H1 (cell line): ENCODE measurements around the gene MOB3C. TPM values are rescaled to one million over a fixed set of nuclear protein-coding genes. Genes with fewer than 3 reads are reported as not detected.

Experiments used
- CTCF ChIA-PET: fragments of 300-600 bp; sonication (Branson Sonifier 250); formaldehyde crosslinking; loops from one replicate; lab custom pipeline; 2021; ENCODE audit not compliant: partially characterized antibody; lab: Charles Lee
- POLR2A ChIA-PET: fragments of 300-600 bp; sonication (Branson Sonifier 250); formaldehyde crosslinking; loops from one replicate; lab custom pipeline; 2021; ENCODE audit warnings: inconsistent platforms; ENCODE audit not compliant: partially characterized antibody; lab: Charles Lee
- DNase-seq, 2 experiments: peaks; one replicate each; pipeline versions ENCODE4 v3.0.0 to v3.0.0-alpha.2; 2010 to 2022; ENCODE audit warnings: low spot score in 2 of 2, low read depth in 1 of 2, mixed read lengths in 1 of 2
- FAIRE-seq: peaks from 2 replicates; lab custom pipeline; 2011; peaks lifted over from hg19 to GRCh38; lab: Jason Lieb, UNC
- H2AFZ ChIP-seq: 2 replicates; pipeline ENCODE4 v1.8.1; 2012; ENCODE audit warnings: low read length, inconsistent platforms
- H2AK5ac ChIP-seq: 2 replicates; pipeline ENCODE4 v1.6.1; 2013; ENCODE audit warnings: low read depth, low read length
- H2BK120ac ChIP-seq: replicated peaks from 2 replicates; pipeline ENCODE3; 2013; ENCODE audit warnings: low read depth, low read length, inconsistent platforms
- H2BK12ac ChIP-seq: 2 replicates; pipeline ENCODE4 v1.6.1; 2013; ENCODE audit warnings: low read depth, low read length
- H2BK15ac ChIP-seq: 2 replicates; pipeline ENCODE4 v1.6.1; 2013; ENCODE audit warnings: low read length
- H2BK20ac ChIP-seq: 2 replicates; pipeline ENCODE4 v1.6.1; 2013; ENCODE audit warnings: low read length
- H2BK5ac ChIP-seq: 2 replicates; pipeline ENCODE4 v1.6.1; 2013; ENCODE audit warnings: low read depth, low read length
- H3K14ac ChIP-seq: 2 replicates; pipeline ENCODE4 v1.6.1; 2013; ENCODE audit warnings: inconsistent platforms; ENCODE audit not compliant: insufficient read length
- H3K18ac ChIP-seq: 2 replicates; pipeline ENCODE4 v1.6.1; 2013; ENCODE audit warnings: low read length; ENCODE audit errors: extremely low read depth
- H3K23ac ChIP-seq: 2 replicates; pipeline ENCODE4 v1.6.1; 2013; ENCODE audit warnings: inconsistent platforms; ENCODE audit not compliant: insufficient read length
- H3K23me2 ChIP-seq: 2 replicates; pipeline ENCODE4 v1.6.1; 2013; ENCODE audit warnings: low read depth, low read length
- H3K27ac ChIP-seq: 2 replicates; pipeline ENCODE4 v1.6.1; 2011; ENCODE audit warnings: low read depth, low read length, inconsistent platforms
- H3K27me3 ChIP-seq, 4 experiments: replicated peaks in 1 of 4; 1 replicate in 1 of 4; 2 replicates in 3 of 4; pipeline versions ENCODE4 v1.6.1 to v1.8.1; 2011 to 2013; ENCODE audit warnings: low read length in 3 of 4, mild to moderate bottlenecking in 3 of 4, inconsistent platforms in 2 of 4, mixed read lengths in 2 of 4, moderate library complexity in 1 of 4; ENCODE audit not compliant: control insufficient read depth in 3 of 4, insufficient read depth in 3 of 4; ENCODE audit errors: extremely low read depth in 1 of 4
- H3K36me3 ChIP-seq, 4 experiments: 2 replicates each; pipeline versions ENCODE4 v1.6.1 to v1.8.1; 2011 to 2013; ENCODE audit warnings: mild to moderate bottlenecking in 4 of 4, low read length in 3 of 4, moderate library complexity in 2 of 4, control low read depth in 1 of 4, inconsistent platforms in 1 of 4; ENCODE audit not compliant: insufficient read depth in 4 of 4, control insufficient read depth in 2 of 4
- H3K4ac ChIP-seq: replicated peaks from 2 replicates; pipeline ENCODE3; 2013; ENCODE audit warnings: low read length, low read depth, mixed read lengths, inconsistent platforms; ENCODE audit not compliant: insufficient read length
- H3K4me1 ChIP-seq, 4 experiments: replicated peaks in 1 of 4; 1 replicate in 1 of 4; 2 replicates in 3 of 4; pipeline versions ENCODE4 v1.6.1 to v1.8.1; 2011 to 2013; ENCODE audit warnings: low read length in 3 of 4, inconsistent platforms in 2 of 4, mixed read lengths in 1 of 4; ENCODE audit not compliant: insufficient read depth in 4 of 4, control insufficient read depth in 3 of 4
- H3K4me2 ChIP-seq, 2 experiments: 2 replicates each; pipeline versions ENCODE4 v1.6.1 to v1.8.1; 2011 to 2013; ENCODE audit warnings: low read depth in 2 of 2, low read length in 2 of 2, control low read depth in 1 of 2, inconsistent platforms in 1 of 2, mild to moderate bottlenecking in 1 of 2; ENCODE audit not compliant: insufficient read depth in 1 of 2
- H3K4me3 ChIP-seq, 4 experiments: fragments of 200-600, 300-600 bp in 1 of 4; sonication (generic), shearing (Covaris generic), sonication (Bioruptor Twin) in 1 of 4; 2 replicates each; pipeline versions ENCODE4 v1.5.1 to v1.8.1; 2011 to 2016; ENCODE audit warnings: low read length in 4 of 4, low read depth in 3 of 4, control low read depth in 2 of 4, inconsistent platforms in 2 of 4, mild to moderate bottlenecking in 2 of 4, mixed read lengths in 1 of 4, moderate library complexity in 1 of 4; ENCODE audit not compliant: insufficient read depth in 2 of 4; ENCODE audit errors: extremely low read depth in 1 of 4
- H3K56ac ChIP-seq: replicated peaks from 2 replicates; pipeline ENCODE3; 2013; ENCODE audit warnings: low read depth, mild to moderate bottlenecking, mixed read lengths, low read length, inconsistent platforms; ENCODE audit not compliant: insufficient read length
- H3K79me1 ChIP-seq: 2 replicates; pipeline ENCODE4 v1.6.1; 2013; ENCODE audit warnings: low read depth, low read length, control low read depth
- H3K79me2 ChIP-seq, 2 experiments: 2 replicates each; pipeline versions ENCODE4 v1.6.1 to v1.8.1; 2012 to 2013; ENCODE audit warnings: low read length in 2 of 2, mild to moderate bottlenecking in 2 of 2, inconsistent platforms in 1 of 2; ENCODE audit not compliant: insufficient read depth in 2 of 2, control insufficient read depth in 1 of 2
- H3K9ac ChIP-seq, 4 experiments: replicated peaks in 1 of 4; 1 replicate in 1 of 4; 2 replicates in 3 of 4; pipeline versions ENCODE4 v1.6.1 to v1.8.1; 2011 to 2013; ENCODE audit warnings: low read depth in 3 of 4, low read length in 3 of 4, control low read depth in 2 of 4, mild to moderate bottlenecking in 2 of 4, moderate library complexity in 2 of 4, inconsistent platforms in 1 of 4; ENCODE audit errors: extremely low read depth in 1 of 4
- H3K9me3 ChIP-seq, 2 experiments: 2 replicates each; pipeline versions ENCODE4 v1.6.1 to v1.8.1; 2012 to 2013; ENCODE audit warnings: mild to moderate bottlenecking in 2 of 2, moderate library complexity in 2 of 2, control low read depth in 1 of 2, inconsistent platforms in 1 of 2, low read depth in 1 of 2, low read length in 1 of 2, mixed read lengths in 1 of 2; ENCODE audit not compliant: insufficient read depth in 2 of 2
- H4K20me1 ChIP-seq, 2 experiments: replicated peaks in 1 of 2; 2 replicates each; pipeline versions ENCODE3 to v1.8.1; 2011 to 2013; ENCODE audit warnings: inconsistent platforms in 2 of 2, low read length in 2 of 2, mild to moderate bottlenecking in 1 of 2; ENCODE audit not compliant: insufficient read depth in 2 of 2, control insufficient read depth in 1 of 2
- H4K5ac ChIP-seq: 2 replicates; pipeline ENCODE4 v1.6.1; 2013; ENCODE audit warnings: low read length, low read depth, mixed read lengths, inconsistent platforms; ENCODE audit not compliant: insufficient read length
- H4K8ac ChIP-seq: 2 replicates; pipeline ENCODE4 v1.8.0; 2013; ENCODE audit warnings: mild to moderate bottlenecking, moderate library complexity, low read length, inconsistent platforms; ENCODE audit not compliant: insufficient read depth; ENCODE audit errors: extremely low read depth
- H4K91ac ChIP-seq: replicated peaks from 2 replicates; pipeline ENCODE3; 2013; ENCODE audit warnings: low read length, mixed read lengths, inconsistent platforms; ENCODE audit not compliant: insufficient read length
- EP300 ChIP-seq, 2 experiments: IDR thresholded peaks; 1 replicate in 1 of 2; 2 replicates in 1 of 2; pipeline ENCODE4 v1.6.1; 2011 to 2012; ENCODE audit warnings: low read depth in 2 of 2, low read length in 2 of 2, mild to moderate bottlenecking in 2 of 2, borderline replicate concordance in 1 of 2, inconsistent platforms in 1 of 2, moderate library complexity in 1 of 2
- HDAC2 ChIP-seq, 2 experiments: fragments of 300-600 bp in 1 of 2; sonication (generic) in 1 of 2; IDR thresholded peaks; 2 replicates each; pipeline ENCODE4 v1.6.1; 2011 to 2012; ENCODE audit warnings: low read depth in 2 of 2, low read length in 2 of 2, mild to moderate bottlenecking in 2 of 2, moderate library complexity in 2 of 2, borderline replicate concordance in 1 of 2, inconsistent platforms in 1 of 2
- PHF8 ChIP-seq: fragments of 200-600 bp; sonication (generic); conservative IDR thresholded peaks from 2 replicates; pipeline ENCODE4 v1.7.1; 2012; ENCODE audit warnings: low read depth, mild to moderate bottlenecking, inconsistent platforms, low read length, moderate library complexity
- RNF2 ChIP-seq: fragments of 200-900, 300-1000 bp; sonication (generic); IDR thresholded peaks from 2 replicates; pipeline ENCODE4 v1.7.1; 2016; ENCODE audit warnings: borderline replicate concordance, low read depth, mild to moderate bottlenecking, antibody characterized with exemption, low read length; ENCODE audit not compliant: poor library complexity, severe bottlenecking; ENCODE audit errors: missing control alignments
- SP2 ChIP-seq: IDR thresholded peaks from 2 replicates; pipeline ENCODE4 v1.6.1; 2012; ENCODE audit warnings: mild to moderate bottlenecking, low read length, inconsistent platforms
- TAF1 ChIP-seq: IDR thresholded peaks from 2 replicates; pipeline ENCODE4 v1.6.1; 2011; ENCODE audit warnings: mild to moderate bottlenecking, low read depth, low read length
- TAF7 ChIP-seq: optimal IDR thresholded peaks from 2 replicates; pipeline ENCODE3; 2011; ENCODE audit warnings: low read depth, mild to moderate bottlenecking, inconsistent platforms, low read length, moderate library complexity, borderline replicate concordance
- TBP ChIP-seq: IDR thresholded peaks from 2 replicates; pipeline ENCODE4 v1.6.1; 2011; ENCODE audit warnings: low read depth, low read length, improper control_type of control experiment
- YY1 ChIP-seq: IDR thresholded peaks from 2 replicates; pipeline ENCODE4 v1.6.1; 2011; ENCODE audit warnings: low read depth, mild to moderate bottlenecking, low read length
- WGBS, 2 experiments: shearing (Covaris generic) in 1 of 2; methylation state at CpG; one replicate each; pipeline versions ENCODE4 v1.1.6 to v1.1.7; 2013 to 2015; ENCODE audit warnings: low lambda C conversion rate in 2 of 2, mixed read lengths in 2 of 2, inconsistent platforms in 1 of 2, low coverage in 1 of 2, missing lambda C conversion rate in 1 of 2; ENCODE audit not compliant: insufficient replicate concordance in 2 of 2, insufficient coverage in 1 of 2, insufficient read length in 1 of 2; ENCODE audit errors: extremely low coverage in 1 of 2, missing lambda C conversion rate in 1 of 2; 5-methylcytosine and 5-hydroxymethylcytosine counted together
- polyA plus RNA-seq, 7 experiments: library from polyadenylated mRNA; depleted of rRNA in 3 of 7; stranded (reverse) in 5 of 7; unstranded in 2 of 7; fragments of >200 nt in 5 of 7; fragments of 200-250 nt in 2 of 7; gene quantifications; 1 replicate in 5 of 7; 2 replicates in 1 of 7; 4 replicates in 1 of 7; pipeline versions ENCODE4 v1.2.1 to v1.2.3, GENCODE V29; 2011 to 2013; ENCODE audit warnings: missing spikeins in 2 of 7, mixed read lengths in 2 of 7
- total RNA-seq: library from RNA; stranded (reverse); fragmentation: NEBNext Ultra II Directional; extraction: Animal tissue kit (Norgen Biotek cat#: 25700); gene quantifications from 2 replicates; pipeline ENCODE4 v1.2.1, GENCODE V29; 2021
- TF ChIP-seq, protein P1 (sequence below), 3 experiments: IDR thresholded peaks; 1 replicate in 2 of 3; 2 replicates in 1 of 3; pipeline versions ENCODE4 v1.5.1 to v1.6.1; 2011; ENCODE audit warnings: low read length in 3 of 3, mild to moderate bottlenecking in 3 of 3, inconsistent platforms in 2 of 3, low read depth in 1 of 3, moderate library complexity in 1 of 3; ENCODE audit not compliant: insufficient read depth in 1 of 3; ENCODE audit errors: control extremely low read depth in 1 of 3

Gene MOB3C
- total and polyA plus RNA-seq, 2 of the 8 experiments (the other 6 are each of a cell fraction or from before 2014, with no cell fraction given), result 5.8 to 6.6 TPM

DNA sequence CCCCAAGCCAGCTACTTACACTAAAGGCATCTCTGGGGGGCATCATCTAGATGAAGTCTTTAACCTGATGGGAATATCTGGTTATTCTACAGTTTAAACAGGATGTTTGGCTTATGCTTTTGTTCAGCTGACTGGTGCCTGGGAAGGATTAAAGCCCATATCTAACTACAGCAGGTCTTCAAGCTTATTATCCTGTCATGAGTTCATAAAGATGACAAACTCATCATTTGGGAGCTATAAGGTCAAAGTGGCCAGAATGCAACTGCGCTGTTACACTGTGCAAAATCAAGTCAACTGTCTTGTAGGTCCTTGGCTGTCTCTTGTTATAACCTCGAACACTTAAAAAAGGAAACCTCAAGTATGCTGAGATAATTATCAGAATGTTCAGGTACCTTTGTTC lies 18.6 kb upstream of the MOB3C start:
- CTCF ChIA-PET, result interaction anchor here (1.0 to 10.9 kb wide), 5 partner anchors 10 to 221 kb away, joined by 3 to 78 read pairs (median 3); partner anchors contain the start of gene MOB3C
- TF ChIP-seq TBP, result no peak
- no peak for TF ChIP-seq SP2
- TF ChIP-seq RNF2, result no peak
- TF ChIP-seq YY1, result no peak
- no peak for TF ChIP-seq TAF7
- TF ChIP-seq, protein P1, sequence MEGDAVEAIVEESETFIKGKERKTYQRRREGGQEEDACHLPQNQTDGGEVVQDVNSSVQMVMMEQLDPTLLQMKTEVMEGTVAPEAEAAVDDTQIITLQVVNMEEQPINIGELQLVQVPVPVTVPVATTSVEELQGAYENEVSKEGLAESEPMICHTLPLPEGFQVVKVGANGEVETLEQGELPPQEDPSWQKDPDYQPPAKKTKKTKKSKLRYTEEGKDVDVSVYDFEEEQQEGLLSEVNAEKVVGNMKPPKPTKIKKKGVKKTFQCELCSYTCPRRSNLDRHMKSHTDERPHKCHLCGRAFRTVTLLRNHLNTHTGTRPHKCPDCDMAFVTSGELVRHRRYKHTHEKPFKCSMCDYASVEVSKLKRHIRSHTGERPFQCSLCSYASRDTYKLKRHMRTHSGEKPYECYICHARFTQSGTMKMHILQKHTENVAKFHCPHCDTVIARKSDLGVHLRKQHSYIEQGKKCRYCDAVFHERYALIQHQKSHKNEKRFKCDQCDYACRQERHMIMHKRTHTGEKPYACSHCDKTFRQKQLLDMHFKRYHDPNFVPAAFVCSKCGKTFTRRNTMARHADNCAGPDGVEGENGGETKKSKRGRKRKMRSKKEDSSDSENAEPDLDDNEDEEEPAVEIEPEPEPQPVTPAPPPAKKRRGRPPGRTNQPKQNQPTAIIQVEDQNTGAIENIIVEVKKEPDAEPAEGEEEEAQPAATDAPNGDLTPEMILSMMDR (IDR thresholded peaks at IDR 0.05; ENCODE audit: control extremely low read depth in 1 of 3, insufficient read depth in 1 of 3, low read depth in 1 of 3, low read length in 3 of 3), result no peak
- no peak for TF ChIP-seq HDAC2 (IDR thresholded peaks at IDR 0.05; ENCODE audit: borderline replicate concordance in 1 of 2, low read depth in 2 of 2, low read length in 2 of 2)
- TF ChIP-seq TAF1, result no peak
- TF ChIP-seq EP300 (IDR thresholded peaks at IDR 0.05; ENCODE audit: borderline replicate concordance in 1 of 2, low read depth in 2 of 2, low read length in 2 of 2), result no peak
- no peak for TF ChIP-seq PHF8

More for the DNA sequence above, 18.6 kb upstream of the MOB3C start:
- H3K27ac ChIP-seq, result no peak overlapping the region
- no peak overlapping the region for H3K4ac ChIP-seq
- H2AK5ac ChIP-seq, result no peak overlapping the region
- H2BK12ac ChIP-seq, result no peak overlapping the region
- no peaks in the 10 kb centered on the region for H3K79me1 ChIP-seq
- no peaks in the 10 kb centered on the region for H3K23me2 ChIP-seq
- H3K56ac ChIP-seq, result no peak overlapping the region
- FAIRE-seq, result no peak
- H3K36me3 ChIP-seq, result peaks cover 0 to 31% (median 13%) of the 10 kb centered on the region in 4 experiments; a peak in 6 of 8 replicates
- H2BK5ac ChIP-seq, result no peak overlapping the region
- no peak overlapping the region for H3K14ac ChIP-seq
- H3K18ac ChIP-seq, result no peak overlapping the region
- H3K4me1 ChIP-seq, result no peaks in the 10 kb centered on the region
- no peak overlapping the region for H2AFZ ChIP-seq
- H3K4me3 ChIP-seq, result no peak overlapping the region
- no peak overlapping the region for H3K9ac ChIP-seq
- H3K9me3 ChIP-seq, result no peaks in the 10 kb centered on the region
- H4K91ac ChIP-seq, result no peak overlapping the region
- no peak overlapping the region for H2BK20ac ChIP-seq
- no peak overlapping the region for H4K8ac ChIP-seq
- POLR2A ChIA-PET, result interaction anchor here (0.7 to 2.9 kb wide), 5 partner anchors 9 to 55 kb away, joined by 3 to 10 read pairs (median 3); partner anchors contain the start of genes MKNK1 and MOB3C
- H3K4me2 ChIP-seq, result no peak overlapping the region
- H3K23ac ChIP-seq, result no peak overlapping the region
- no peaks in the 10 kb centered on the region for H3K27me3 ChIP-seq
- no peak for DNase-seq
- H4K20me1 ChIP-seq, result no peaks in the 10 kb centered on the region
- 100% methylated on average over 2 of the region's 2 CpGs; no CpG with 5 or more reads in 1 of the 2 experiments for WGBS, 2 experiments
- H2BK15ac ChIP-seq, result no peak overlapping the region
- H3K79me2 ChIP-seq, result no peaks in the 10 kb centered on the region
- H4K5ac ChIP-seq, result no peak overlapping the region
- H2BK120ac ChIP-seq, result no peak overlapping the region
